ENCODE measurements around the gene ZNF394. TPM values are rescaled to one million over a fixed set of nuclear protein-coding genes. Genes with fewer than 3 reads are reported as not detected.

The ZNF394 gene
- total RNA-seq, 4 donors from 2014 or later, result 24.6 to 42.2 (median 32.0) TPM

GRCh38 chr7:99485094-99485493 lies 15.0 kb downstream of the ZNF394 start:
- TF ChIP-seq CTCF (IDR thresholded peaks at IDR 0.05; ENCODE audit: low read depth), result no peak

- no peak for TF ChIP-seq CTCF (IDR thresholded peaks at IDR 0.05; ENCODE audit: low read depth)
These were observed 21.3 kb downstream of the ZNF394 start for GRCh38 chr7:99478464-99479440.

DNA sequence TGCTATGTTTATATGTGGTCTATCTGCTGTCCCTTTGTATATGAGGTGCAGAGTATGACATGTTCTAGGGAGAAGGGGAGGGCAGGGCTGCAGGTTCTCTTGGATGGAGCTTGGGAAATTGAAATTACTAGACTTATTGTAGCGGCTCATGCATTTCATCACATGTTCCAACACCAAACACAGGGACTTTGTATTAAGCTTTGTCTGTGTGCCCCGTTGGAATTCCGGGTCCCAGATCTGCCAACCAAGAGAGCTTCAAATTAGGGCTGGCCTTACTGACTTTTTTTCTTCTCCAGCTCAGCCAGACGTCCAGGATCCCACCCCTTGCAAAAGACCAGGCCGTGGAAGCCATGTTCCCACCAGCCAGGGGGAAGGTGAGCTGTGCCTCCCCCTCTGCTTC lies 24.0 kb downstream of the ZNF394 start:
- TF ChIP-seq CTCF (IDR thresholded peaks at IDR 0.05; ENCODE audit: low read depth), result no peak

GRCh38 chr7:99473315-99473596 lies 26.8 kb downstream of the ZNF394 start:
- no peak for TF ChIP-seq CTCF (IDR thresholded peaks at IDR 0.05; ENCODE audit: low read depth)

DNA sequence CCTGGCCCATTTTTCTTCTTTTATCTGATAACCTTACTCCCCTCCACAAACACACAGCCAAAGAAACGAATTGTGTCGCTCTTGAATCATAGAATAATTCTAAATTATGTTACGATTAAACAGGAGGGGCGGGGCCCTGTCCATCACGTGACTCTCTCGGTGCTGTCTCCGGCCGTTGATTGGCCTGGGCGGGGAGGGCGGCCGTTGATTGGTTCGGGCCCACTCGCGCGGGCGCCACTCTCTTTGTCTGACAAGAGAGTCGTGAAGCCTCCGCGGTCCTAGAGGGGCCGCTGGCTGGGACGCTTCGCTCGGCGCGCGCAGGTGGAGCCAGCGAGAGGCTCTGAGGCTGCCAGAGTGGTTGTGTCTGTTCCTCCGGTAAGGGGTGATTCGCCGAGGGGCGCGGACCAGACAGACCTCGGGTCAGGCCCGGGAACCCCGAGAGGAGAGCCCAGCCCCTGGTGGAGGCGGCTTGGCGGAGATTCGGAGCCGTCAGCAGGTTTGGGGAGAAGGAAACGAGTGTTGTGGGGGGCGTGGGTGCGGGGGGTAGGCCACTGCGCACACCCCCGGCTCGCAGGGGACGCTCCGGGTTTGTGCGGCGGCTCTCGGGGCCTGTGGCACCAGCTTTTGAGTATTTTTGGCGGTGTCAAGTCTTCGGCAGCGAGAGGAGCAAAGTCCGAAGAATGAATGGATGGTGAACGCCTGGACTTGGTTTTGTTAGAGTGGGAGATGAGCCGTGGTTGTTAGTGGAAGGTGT lies 27.3 kb downstream of the ZNF394 start, which contains the start of gene ZNF789:
Gene ZNF789, plus strand, starts transcription at position 330 of the 754 bp plus-strand sequence. CDS start 3,567 bp downstream, outside the sequence.
- no peak for TF ChIP-seq CTCF (IDR thresholded peaks at IDR 0.05; ENCODE audit: low read depth)

DNA sequence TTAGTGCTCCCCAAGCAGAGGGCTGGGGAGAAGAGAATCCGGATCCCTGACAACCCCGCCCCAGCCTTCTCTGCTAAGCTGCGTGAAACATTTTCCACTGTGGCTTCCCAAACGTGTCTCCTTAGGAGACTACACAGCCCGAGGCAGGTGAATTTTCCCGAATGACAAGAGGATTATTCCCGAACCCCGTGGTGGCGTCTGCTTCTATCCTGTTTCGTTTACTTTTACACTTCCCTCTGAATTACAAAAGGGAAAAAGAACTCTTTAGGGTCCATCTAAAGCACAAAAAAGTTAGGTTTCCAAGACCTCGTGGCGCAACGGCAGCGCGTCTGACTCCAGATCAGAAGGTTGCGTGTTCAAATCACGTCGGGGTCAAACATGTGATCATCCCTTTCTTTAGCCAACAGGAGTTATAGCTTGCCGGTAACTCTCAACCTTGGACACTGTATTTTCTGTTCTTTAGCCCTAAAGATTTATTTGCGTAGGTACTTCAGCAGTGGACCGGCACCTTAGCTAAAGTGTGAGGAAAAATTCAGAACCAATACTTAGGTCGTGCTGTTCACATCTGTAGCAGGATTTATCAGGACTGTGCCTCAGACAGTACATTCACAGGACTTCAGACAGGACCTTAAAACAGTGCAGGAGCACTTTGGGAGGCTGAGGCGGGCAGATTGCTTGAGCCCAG lies 30.6 kb downstream of the ZNF394 start:
- TF ChIP-seq CTCF (IDR thresholded peaks at IDR 0.05; ENCODE audit: low read depth), result no peak
